H9 (cell line): ENCODE measurements around the gene ZNF407. TPM values are rescaled to one million over a fixed set of nuclear protein-coding genes. Genes with fewer than 3 reads are reported as not detected.

Experiments
- DNase-seq: peaks from one replicate; pipeline ENCODE4 v3.0.0-alpha.2; 2017
- H2AFZ ChIP-seq: one replicate; pipeline ENCODE4 v1.6.1; 2013; ENCODE audit warnings: mild to moderate bottlenecking, low read length, control low read depth, moderate library complexity
- H2AK5ac ChIP-seq: 2 replicates; pipeline ENCODE4 v1.6.1; 2013; ENCODE audit warnings: low read length, control low read depth, mixed read lengths; ENCODE audit not compliant: insufficient read length
- H2BK120ac ChIP-seq: one replicate; pipeline ENCODE4 v1.6.1; 2013; ENCODE audit warnings: low read depth, mild to moderate bottlenecking, low read length, control low read depth, inconsistent platforms; ENCODE audit not compliant: poor library complexity, severe bottlenecking
- H2BK12ac ChIP-seq: 2 replicates; pipeline ENCODE4 v1.6.1; 2013; ENCODE audit warnings: low read length, control low read depth, mixed read lengths, low read depth; ENCODE audit not compliant: insufficient read length
- H2BK15ac ChIP-seq: 2 replicates; pipeline ENCODE4 v1.6.1; 2013; ENCODE audit warnings: low read depth, low read length, control low read depth
- H2BK20ac ChIP-seq: one replicate; pipeline ENCODE4 v1.6.1; 2013; ENCODE audit warnings: low read depth, mild to moderate bottlenecking, low read length, control low read depth, inconsistent platforms; ENCODE audit not compliant: poor library complexity, severe bottlenecking
- H2BK5ac ChIP-seq: 2 replicates; pipeline ENCODE4 v1.6.1; 2013; ENCODE audit warnings: low read length, control low read depth, mixed read lengths; ENCODE audit not compliant: insufficient read length
- H3K14ac ChIP-seq: 2 replicates; pipeline ENCODE4 v1.6.1; 2013; ENCODE audit warnings: low read length, control low read depth; ENCODE audit not compliant: insufficient read depth
- H3K18ac ChIP-seq: 2 replicates; pipeline ENCODE4 v1.6.1; 2013; ENCODE audit warnings: low read depth, mild to moderate bottlenecking, mixed read lengths, low read length, control low read depth; ENCODE audit not compliant: insufficient read length
- H3K23ac ChIP-seq: 2 replicates; pipeline ENCODE4 v1.6.1; 2013; ENCODE audit warnings: low read length, control low read depth, mixed read lengths, low read depth; ENCODE audit not compliant: insufficient read length
- H3K23me2 ChIP-seq: 2 replicates; pipeline ENCODE4 v1.6.1; 2013; ENCODE audit warnings: low read depth, mild to moderate bottlenecking, mixed read lengths, low read length, control low read depth; ENCODE audit not compliant: insufficient read length, poor library complexity, severe bottlenecking
- H3K27ac ChIP-seq: 2 replicates; pipeline ENCODE4 v1.5.1; 2013; ENCODE audit warnings: low read length, control low read depth, mixed read lengths, low read depth; ENCODE audit not compliant: insufficient read length
- H3K27me3 ChIP-seq: 2 replicates; pipeline ENCODE4 v1.6.1; 2013; ENCODE audit warnings: low read length, control low read depth, inconsistent platforms; ENCODE audit not compliant: insufficient read depth
- H3K4ac ChIP-seq: 2 replicates; pipeline ENCODE4 v1.6.1; 2013; ENCODE audit warnings: low read depth, mild to moderate bottlenecking, control low read depth, inconsistent platforms, low read length, moderate library complexity
- H3K4me1 ChIP-seq: 2 replicates; pipeline ENCODE4 v1.6.1; 2013; ENCODE audit warnings: low read length, control low read depth, inconsistent platforms; ENCODE audit not compliant: insufficient read depth
- H3K4me2 ChIP-seq: 2 replicates; pipeline ENCODE4 v1.6.1; 2013; ENCODE audit warnings: low read length, control low read depth, mixed read lengths; ENCODE audit not compliant: insufficient read length, insufficient read depth
- H3K56ac ChIP-seq: 2 replicates; pipeline ENCODE4 v1.6.1; 2013; ENCODE audit warnings: low read depth, mild to moderate bottlenecking, mixed read lengths, low read length, control low read depth; ENCODE audit not compliant: insufficient read length
- H3K79me1 ChIP-seq: 2 replicates; pipeline ENCODE4 v1.6.1; 2013; ENCODE audit warnings: low read depth, mild to moderate bottlenecking, moderate library complexity, low read length, control low read depth, inconsistent platforms; ENCODE audit not compliant: insufficient read depth, poor library complexity, severe bottlenecking
- H3K79me2 ChIP-seq: 2 replicates; pipeline ENCODE4 v1.6.1; 2013; ENCODE audit warnings: low read length, control low read depth, inconsistent platforms; ENCODE audit not compliant: insufficient read depth
- H3K9ac ChIP-seq: 2 replicates; pipeline ENCODE4 v1.6.1; 2013; ENCODE audit warnings: low read length, control low read depth, mixed read lengths; ENCODE audit not compliant: insufficient read length; ENCODE audit errors: extremely low read depth
- H3K9me3 ChIP-seq: one replicate; pipeline ENCODE4 v1.6.1; 2013; ENCODE audit warnings: low read depth, low read length, inconsistent platforms; ENCODE audit not compliant: control insufficient read depth
- H3T11ph ChIP-seq: one replicate; pipeline ENCODE4 v1.6.1; 2013; ENCODE audit warnings: mild to moderate bottlenecking, low read length, control low read depth, inconsistent platforms
- H4K20me1 ChIP-seq: one replicate; pipeline ENCODE4 v1.6.1; 2013; ENCODE audit not compliant: control insufficient read depth, insufficient read length, insufficient read depth
- H4K5ac ChIP-seq: 2 replicates; pipeline ENCODE4 v1.6.1; 2013; ENCODE audit warnings: low read depth, mild to moderate bottlenecking, mixed read lengths, low read length, control low read depth; ENCODE audit not compliant: insufficient read length
- H4K8ac ChIP-seq: replicated peaks from 2 replicates; pipeline ENCODE4 v1.6.1; 2013; ENCODE audit warnings: low read length, control low read depth, mixed read lengths, low read depth; ENCODE audit not compliant: insufficient read length
- H4K91ac ChIP-seq: 2 replicates; pipeline ENCODE4 v1.6.1; 2013; ENCODE audit warnings: low read depth, mild to moderate bottlenecking, moderate library complexity, mixed read lengths, low read length, control low read depth; ENCODE audit not compliant: insufficient read length
- H3K27ac Mint-ChIP-seq, 3 experiments: 2 replicates in 2 of 3; 3 replicates in 1 of 3; pipeline ENCODE4 v1.8.0; 2020 to 2021; ENCODE audit warnings: mixed read lengths in 3 of 3, mild to moderate bottlenecking in 1 of 3, moderate library complexity in 1 of 3
- H3K27me3 Mint-ChIP-seq: 2 replicates; pipeline ENCODE4 v1.8.0; 2021; ENCODE audit warnings: low read depth, mild to moderate bottlenecking, moderate library complexity, mixed read lengths
- H3K36me3 Mint-ChIP-seq, 3 experiments: 2 replicates in 2 of 3; 3 replicates in 1 of 3; pipeline ENCODE4 v1.8.0; 2020 to 2021; ENCODE audit warnings: low read depth in 3 of 3, mixed read lengths in 3 of 3; ENCODE audit not compliant: insufficient read depth in 1 of 3
- H3K4me1 Mint-ChIP-seq, 2 experiments: 2 replicates each; pipeline ENCODE4 v1.8.0; 2020; ENCODE audit warnings: mixed read lengths in 2 of 2
- H3K4me3 Mint-ChIP-seq, 2 experiments: 2 replicates in 1 of 2; 3 replicates in 1 of 2; pipeline ENCODE4 v1.8.0; 2020 to 2021; ENCODE audit warnings: mild to moderate bottlenecking in 2 of 2, mixed read lengths in 2 of 2, moderate library complexity in 1 of 2
- H3K9me3 Mint-ChIP-seq, 2 experiments: 2 replicates in 1 of 2; 3 replicates in 1 of 2; pipeline ENCODE4 v1.8.0; 2020; ENCODE audit warnings: mild to moderate bottlenecking in 2 of 2, mixed read lengths in 2 of 2, moderate library complexity in 1 of 2
- WGBS: extraction: QIAGEN DNeasy Blood & Tissue Kit; methylation state at CpG from one replicate; pipeline ENCODE4 v1.1.7; 2013; ENCODE audit warnings: missing lambda C conversion rate, low lambda C conversion rate, mixed read lengths; ENCODE audit not compliant: insufficient read length; ENCODE audit errors: extremely low coverage; 5-methylcytosine and 5-hydroxymethylcytosine counted together
- total RNA-seq: library from RNA; stranded (reverse); gene quantifications from 2 replicates; pipeline ENCODE4 v1.2.1, GENCODE V29; 2021
- TF ChIP-seq, protein P1 (sequence below): fragments of 200-600 bp; sonication (generic); conservative IDR thresholded peaks from 3 replicates; pipeline ENCODE4 v1.8.0; 2021; ENCODE audit warnings: antibody characterized with exemption, mild to moderate bottlenecking

The ZNF407 gene
- total RNA-seq, 1 experiment from 2014 or later: 8.7 TPM

DNA sequence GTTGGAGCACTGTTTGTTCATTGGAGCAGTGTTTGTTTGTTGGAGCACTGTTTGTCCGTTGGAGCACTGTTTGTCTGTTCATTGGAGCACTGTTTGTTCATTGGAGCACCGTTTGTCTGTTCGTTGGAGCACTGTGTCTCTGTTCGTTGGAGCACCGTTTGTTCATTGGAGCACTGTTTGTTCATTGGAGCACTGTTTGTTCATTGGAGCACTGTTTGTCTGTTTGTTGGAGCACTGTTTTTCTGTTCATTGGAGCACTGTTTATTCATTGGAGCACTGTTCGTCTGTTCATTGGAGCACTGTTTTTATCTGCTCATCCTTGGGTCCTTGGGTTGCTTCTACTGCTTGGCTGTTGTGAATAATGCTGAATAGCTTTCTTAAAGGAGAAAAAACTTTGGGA lies 74.7 kb downstream of the ZNF407 start:
- no peak overlapping the region for H3K23ac ChIP-seq
- H3K79me2 ChIP-seq: no peaks in the 10 kb centered on the region
- no peak overlapping the region for H2BK5ac ChIP-seq
- H3K36me3 Mint-ChIP-seq: peaks cover 6 to 9% (median 8%) of the 10 kb centered on the region in 3 experiments; a peak in 5 of 7 replicates
- no peak overlapping the region for H3K18ac ChIP-seq
- H3K9me3 Mint-ChIP-seq: peaks cover 8% of the 10 kb centered on the region in 2 experiments
- no peaks in the 10 kb centered on the region for H3K4me1 Mint-ChIP-seq
- H4K8ac ChIP-seq: no peak overlapping the region
- no peak overlapping the region for H2BK20ac ChIP-seq
- H3K14ac ChIP-seq: no peak overlapping the region
- no peak overlapping the region for H2BK12ac ChIP-seq
- no peak overlapping the region for H3K4ac ChIP-seq
- no peak overlapping the region for H2AK5ac ChIP-seq
- no CpG with 5 or more reads among the region's 6 CpGs for WGBS
- H3K9ac ChIP-seq: no peak overlapping the region
- H3K27me3 ChIP-seq: no peaks in the 10 kb centered on the region
- no peak overlapping the region for H4K91ac ChIP-seq
- no peaks in the 10 kb centered on the region for H3K23me2 ChIP-seq
- H3K27me3 Mint-ChIP-seq: no peaks in the 10 kb centered on the region
- H3K4me3 Mint-ChIP-seq: no peak overlapping the region
- no peak overlapping the region for H3K27ac ChIP-seq
- no peak for DNase-seq
- no peak overlapping the region for H3K4me2 ChIP-seq
- no peaks in the 10 kb centered on the region for H3K9me3 ChIP-seq
- H4K5ac ChIP-seq: no peak overlapping the region
- no peaks in the 10 kb centered on the region for H3K79me1 ChIP-seq
- H3K4me1 ChIP-seq: no peaks in the 10 kb centered on the region
- no peak overlapping the region for H2BK120ac ChIP-seq
- TF ChIP-seq, protein P1, sequence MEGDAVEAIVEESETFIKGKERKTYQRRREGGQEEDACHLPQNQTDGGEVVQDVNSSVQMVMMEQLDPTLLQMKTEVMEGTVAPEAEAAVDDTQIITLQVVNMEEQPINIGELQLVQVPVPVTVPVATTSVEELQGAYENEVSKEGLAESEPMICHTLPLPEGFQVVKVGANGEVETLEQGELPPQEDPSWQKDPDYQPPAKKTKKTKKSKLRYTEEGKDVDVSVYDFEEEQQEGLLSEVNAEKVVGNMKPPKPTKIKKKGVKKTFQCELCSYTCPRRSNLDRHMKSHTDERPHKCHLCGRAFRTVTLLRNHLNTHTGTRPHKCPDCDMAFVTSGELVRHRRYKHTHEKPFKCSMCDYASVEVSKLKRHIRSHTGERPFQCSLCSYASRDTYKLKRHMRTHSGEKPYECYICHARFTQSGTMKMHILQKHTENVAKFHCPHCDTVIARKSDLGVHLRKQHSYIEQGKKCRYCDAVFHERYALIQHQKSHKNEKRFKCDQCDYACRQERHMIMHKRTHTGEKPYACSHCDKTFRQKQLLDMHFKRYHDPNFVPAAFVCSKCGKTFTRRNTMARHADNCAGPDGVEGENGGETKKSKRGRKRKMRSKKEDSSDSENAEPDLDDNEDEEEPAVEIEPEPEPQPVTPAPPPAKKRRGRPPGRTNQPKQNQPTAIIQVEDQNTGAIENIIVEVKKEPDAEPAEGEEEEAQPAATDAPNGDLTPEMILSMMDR: no peak
- H2BK15ac ChIP-seq: no peak overlapping the region
- H3K27ac Mint-ChIP-seq: no peak overlapping the region
- H2AFZ ChIP-seq: no peak overlapping the region
- H4K20me1 ChIP-seq: no peaks in the 10 kb centered on the region
- H3T11ph ChIP-seq: no peak overlapping the region
- H3K56ac ChIP-seq: no peak overlapping the region
